Activated CD4-positive, alpha-beta T cell treated with anti-CD3 and anti-CD28 coated beads, Interleukin-2, amount 50 U/mL, for 1 hour (primary cell): ENCODE measurements around the gene G3BP2.

Experiments
- DNase-seq: peaks from one replicate; pipeline ENCODE4 v3.0.0-alpha.2; 2020

G3BP2 gene

GRCh38 chr4:75637176-75637575 is 36.0 kb downstream of the G3BP2 start:
- no peak for DNase-seq

DNA sequence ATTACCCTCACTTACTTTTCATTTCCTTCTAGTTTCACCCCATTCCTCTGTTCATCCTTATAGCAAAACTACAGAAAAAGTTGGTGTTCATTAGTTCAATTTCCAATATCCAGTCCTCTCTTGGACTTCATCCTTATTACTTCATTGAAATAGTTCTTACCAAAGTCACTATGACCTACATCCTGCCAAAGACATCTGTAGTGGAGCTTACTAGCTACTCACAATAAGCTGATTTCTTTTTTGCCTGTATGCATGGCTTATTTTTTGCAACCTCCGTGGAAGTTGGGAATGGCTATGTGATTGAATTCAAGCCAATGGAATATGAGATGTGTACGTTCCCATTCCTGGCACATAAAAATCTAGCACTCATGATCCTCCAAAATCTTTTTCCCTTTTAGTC is 38.3 kb downstream of the G3BP2 start:
- DNase-seq = no peak

- DNase-seq = no peak
Observed at GRCh38 chr4:75634281-75634680, 38.9 kb downstream of the G3BP2 start.

DNA sequence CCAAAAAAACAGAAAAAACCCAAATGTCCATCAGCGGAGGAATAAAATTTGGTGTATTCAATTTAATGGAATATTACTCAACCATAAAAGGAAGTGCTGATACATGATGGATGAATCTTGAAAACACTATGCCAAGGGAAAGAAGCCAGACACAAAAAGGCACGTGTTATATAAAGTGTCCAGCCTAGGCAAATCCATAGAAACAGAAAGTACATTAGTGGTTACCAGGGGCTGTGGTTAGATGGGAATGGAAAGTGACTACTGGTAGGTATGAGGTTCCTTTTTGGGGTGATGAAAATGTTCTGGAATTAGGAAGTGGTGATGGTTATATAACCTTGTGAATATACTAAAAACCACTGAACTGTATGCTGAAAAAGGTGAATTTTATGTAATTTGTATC is 39.4 kb downstream of the G3BP2 start:
- DNase-seq = no peak

GRCh38 chr4:75630937-75631329 is 42.3 kb downstream of the G3BP2 start:
- DNase-seq = no peak

- peak; percentile 93 for DNase-seq
Observed at GRCh38 chr4:75630174-75630936, 42.9 kb downstream of the G3BP2 start, which contains the start of gene CDKL2. TSS of gene CDKL2 (minus strand) at chr4:75630528. CDS start at chr4:75625988, 4,540 bp downstream.

GRCh38 chr4:75629239-75629638 is 44.0 kb downstream of the G3BP2 start:
- DNase-seq = no peak

DNA sequence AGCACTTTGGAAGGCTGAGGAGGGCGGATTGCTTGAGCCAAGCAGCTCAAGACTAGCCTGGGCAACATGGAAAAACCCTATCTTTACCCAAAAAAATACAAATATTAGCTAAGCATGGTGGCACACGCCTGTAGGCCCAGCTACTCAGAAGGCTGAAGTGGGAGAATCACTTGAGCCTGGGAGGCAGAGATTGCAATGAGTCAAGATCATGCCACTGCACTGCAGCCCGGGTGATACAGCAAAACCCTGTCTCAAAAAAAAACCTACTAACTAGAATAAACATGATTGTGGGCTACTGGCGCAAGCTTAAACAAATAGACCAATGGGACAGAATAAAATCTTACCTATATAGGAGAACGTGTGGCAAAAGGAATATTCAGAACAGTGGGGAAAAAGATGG is 50.2 kb downstream of the G3BP2 start:
- no peak for DNase-seq

DNA sequence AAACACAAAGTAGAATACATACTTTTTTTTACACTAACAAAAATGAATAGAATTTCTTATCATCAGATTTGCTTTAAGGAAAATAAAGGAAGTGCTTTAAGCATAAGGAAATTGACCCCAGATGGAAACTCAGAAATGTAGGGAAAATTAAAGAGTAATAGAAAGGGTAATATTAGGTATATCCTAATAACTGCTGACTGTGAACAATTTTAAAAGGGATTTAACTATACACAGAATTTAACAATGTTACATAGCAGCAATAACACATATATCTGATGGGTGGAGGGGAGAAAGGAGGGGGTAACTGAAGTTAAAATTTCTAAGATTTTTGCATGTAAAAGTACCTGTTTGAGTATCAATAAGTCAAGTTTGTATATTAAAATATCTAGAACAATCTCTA is 51.5 kb downstream of the G3BP2 start:
- no peak for DNase-seq

DNA sequence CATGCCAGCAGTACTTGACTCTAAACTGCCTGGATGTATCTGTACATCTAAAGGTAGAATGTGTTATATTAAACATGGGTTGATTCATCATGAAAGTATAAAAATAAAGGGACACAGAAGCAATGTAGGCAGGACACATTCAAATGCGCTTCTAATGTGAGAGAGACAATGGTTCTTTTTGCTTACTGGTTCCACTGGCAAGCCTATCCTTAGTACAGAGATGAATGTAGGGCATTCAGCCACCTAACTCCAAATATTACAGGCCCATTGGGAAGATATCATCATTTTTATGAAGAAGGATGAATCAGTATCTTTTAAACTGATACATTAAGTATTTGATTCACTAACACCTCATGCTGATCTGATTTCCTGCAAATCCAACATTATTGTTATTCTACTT is 60.9 kb downstream of the G3BP2 start:
- DNase-seq = no peak

DNA sequence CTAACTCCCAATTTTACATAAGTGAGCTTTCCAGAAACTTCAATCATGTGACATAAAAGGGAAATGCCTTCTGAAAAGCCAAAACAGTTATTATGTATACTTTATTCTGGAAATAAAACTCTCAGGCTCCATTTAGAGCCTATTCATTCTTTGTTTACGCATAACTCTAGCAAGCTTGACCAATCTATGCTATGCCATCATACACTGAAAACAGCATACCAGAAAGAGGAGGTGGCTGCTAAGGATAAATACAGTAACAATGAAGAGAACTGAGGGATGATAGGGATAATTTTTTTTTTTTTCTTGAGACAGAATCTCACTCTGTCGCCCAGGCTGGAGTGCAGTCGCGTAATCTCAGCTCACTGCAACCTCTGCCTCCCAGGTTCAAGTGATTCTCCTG is 67.3 kb downstream of the G3BP2 start:
- no peak for DNase-seq

DNA sequence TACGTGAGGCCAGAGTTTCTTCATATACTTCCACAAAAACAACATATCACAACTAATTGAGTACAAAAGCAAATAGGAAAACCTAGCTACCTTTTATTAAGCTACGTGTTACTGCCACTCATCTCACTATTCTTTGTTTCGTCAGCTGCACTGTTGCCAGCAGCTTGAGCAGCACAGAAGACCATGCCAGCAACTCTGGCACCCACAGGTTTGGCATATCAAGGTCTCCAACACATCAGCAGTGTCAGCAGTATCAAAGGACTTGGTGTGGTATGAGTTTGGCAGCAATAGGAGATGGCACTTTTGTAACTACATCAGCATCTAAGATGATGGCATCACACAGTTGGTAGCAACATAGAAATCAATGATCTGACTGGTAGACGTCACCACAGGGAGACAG is 73.6 kb downstream of the G3BP2 start:
- no peak for DNase-seq

DNA sequence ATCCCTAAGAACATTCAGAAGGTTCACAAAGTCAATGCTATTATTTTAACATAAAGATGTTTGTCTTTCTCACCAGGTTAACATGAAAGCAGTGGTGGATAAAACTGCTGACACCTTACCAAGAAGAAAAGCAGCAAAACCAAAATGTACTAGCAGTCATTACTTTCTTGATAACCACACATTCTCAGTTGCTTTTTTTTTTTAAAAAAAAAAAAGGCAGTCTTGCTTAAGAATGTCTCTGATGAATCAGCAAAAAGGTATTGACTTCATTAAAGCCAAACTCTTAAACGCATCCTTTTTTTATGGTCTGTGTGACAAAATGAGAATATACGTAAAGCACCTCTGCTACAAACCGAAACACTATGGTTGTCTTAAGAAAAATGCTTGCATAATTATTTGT is 74.8 kb downstream of the G3BP2 start:
- DNase-seq = no peak

DNA sequence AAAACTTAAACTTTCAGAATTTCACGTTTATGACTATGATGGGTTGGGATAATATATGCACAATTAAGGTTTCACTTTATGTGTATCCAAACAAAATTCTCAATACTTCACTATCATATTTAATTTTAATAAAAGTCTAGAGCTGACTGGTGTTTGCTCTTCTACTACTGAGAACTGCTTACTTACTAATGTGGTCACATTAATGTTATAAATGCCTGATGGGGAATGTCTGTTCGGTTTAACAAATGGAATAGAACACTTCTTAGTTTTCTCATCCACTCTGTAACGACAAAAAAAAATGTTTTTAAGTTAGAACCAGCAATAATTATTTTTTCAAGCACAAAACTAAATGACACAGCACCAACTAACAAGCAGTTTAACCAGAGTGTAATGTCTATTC is 77.2 kb downstream of the G3BP2 start:
- no peak for DNase-seq

DNA sequence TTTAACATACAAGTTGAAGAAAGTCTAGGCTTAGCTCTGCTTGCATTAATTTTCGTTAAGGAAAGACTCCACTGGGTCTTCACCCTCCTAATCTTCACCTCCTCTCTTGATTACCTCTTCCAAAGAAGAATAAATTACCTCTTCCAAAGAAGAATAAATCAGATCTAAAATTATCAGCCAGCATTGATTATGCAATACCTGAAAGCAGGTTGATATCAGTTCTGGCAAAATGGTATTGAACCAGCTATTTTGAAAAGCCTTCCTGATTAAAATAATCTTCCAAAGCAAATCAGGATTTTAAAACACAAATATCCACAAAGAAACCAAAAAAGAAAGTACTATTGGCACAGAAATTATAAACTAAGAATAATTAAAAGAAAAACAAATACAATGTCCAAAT is 79.8 kb downstream of the G3BP2 start:
- DNase-seq = no peak
